Measurements from ENCODE around the gene MAP2K5. TPM values are rescaled to one million over a fixed set of nuclear protein-coding genes. Genes with fewer than 3 reads are reported as not detected.
A peak's percentile ranks its signal among the peaks of the same experiment; 100 is the strongest.

Gene MAP2K5
- total and polyA plus RNA-seq, 8 donors = 13.5 to 25.0 (median 20.8) TPM

DNA sequence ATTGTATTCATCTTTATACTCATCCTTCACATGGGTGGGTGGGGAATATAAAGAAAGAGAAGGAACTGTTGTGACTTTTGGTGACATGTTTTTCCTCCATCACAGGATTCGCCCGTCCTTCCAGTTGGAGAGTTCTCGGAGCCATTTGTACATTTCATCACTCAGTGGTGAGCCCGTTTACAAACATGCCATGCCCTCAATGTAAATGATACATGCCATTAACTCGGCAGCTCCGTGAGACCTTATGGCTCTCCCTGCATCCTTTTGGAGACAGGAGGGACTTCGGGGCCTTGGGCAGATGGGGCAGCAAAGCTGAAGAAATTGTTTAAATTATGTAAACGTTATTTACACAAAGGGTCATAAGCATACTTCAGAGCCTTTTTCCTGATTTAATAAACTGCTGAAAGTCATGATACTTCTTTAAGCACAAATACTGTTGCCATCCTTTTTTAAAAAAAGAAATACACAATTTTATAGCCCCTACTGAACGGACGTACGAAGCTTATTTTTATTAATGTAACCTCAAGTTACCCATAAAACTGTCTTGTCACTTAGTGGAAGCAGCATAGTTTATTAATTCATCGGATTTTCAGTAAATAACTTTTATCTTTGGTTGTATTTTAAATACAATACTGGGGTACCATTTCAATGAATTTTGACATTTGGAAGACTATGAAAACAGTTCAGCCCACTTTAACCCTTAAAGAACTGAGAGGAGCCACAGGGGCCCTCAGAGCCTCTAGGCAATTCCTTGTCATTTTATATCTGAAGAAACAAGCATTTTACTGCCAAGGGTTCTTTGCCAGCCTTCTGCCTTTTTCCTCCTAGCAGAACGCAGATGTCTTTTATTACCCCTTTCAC is 227.2 kb downstream of the MAP2K5 start:
- ATAC-seq (no peak), DNase-seq (no peak)
- no peaks in the 10 kb centered on the region for H3K36me3 ChIP-seq
- no peaks in the 10 kb centered on the region for H3K27me3 ChIP-seq
- H3K4me3 ChIP-seq = no peak overlapping the region
- H3K4me1 ChIP-seq = no peaks in the 10 kb centered on the region
- intact Hi-C loops (cut with DNase I) = no loop called here
- TF ChIP-seq, protein P1, sequence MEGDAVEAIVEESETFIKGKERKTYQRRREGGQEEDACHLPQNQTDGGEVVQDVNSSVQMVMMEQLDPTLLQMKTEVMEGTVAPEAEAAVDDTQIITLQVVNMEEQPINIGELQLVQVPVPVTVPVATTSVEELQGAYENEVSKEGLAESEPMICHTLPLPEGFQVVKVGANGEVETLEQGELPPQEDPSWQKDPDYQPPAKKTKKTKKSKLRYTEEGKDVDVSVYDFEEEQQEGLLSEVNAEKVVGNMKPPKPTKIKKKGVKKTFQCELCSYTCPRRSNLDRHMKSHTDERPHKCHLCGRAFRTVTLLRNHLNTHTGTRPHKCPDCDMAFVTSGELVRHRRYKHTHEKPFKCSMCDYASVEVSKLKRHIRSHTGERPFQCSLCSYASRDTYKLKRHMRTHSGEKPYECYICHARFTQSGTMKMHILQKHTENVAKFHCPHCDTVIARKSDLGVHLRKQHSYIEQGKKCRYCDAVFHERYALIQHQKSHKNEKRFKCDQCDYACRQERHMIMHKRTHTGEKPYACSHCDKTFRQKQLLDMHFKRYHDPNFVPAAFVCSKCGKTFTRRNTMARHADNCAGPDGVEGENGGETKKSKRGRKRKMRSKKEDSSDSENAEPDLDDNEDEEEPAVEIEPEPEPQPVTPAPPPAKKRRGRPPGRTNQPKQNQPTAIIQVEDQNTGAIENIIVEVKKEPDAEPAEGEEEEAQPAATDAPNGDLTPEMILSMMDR (IDR thresholded peaks at IDR 0.05) = no peak
- H3K9me3 ChIP-seq = no peaks in the 10 kb centered on the region
- H3K27ac ChIP-seq = no peak overlapping the region

DNA sequence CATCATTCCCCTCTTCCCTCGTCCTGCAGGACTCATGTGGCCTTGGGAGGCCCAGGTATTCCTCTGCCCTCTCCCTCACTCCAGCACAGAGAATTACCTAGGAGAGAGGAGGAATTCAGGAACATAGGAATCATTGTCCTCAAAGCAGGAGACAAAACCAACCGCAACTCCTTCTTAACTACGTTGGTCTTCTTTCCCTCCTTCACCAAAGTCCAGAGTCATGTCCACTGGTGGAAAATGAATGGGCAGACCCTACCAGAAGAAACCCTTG is 227.8 kb downstream of the MAP2K5 start:
- Histone ChIP-seq H3K9me3 (no peaks in the 10 kb centered on the region), H3K4me3 (no peak overlapping the region), H3K4me1 (no peaks in the 10 kb centered on the region), H3K27me3 (no peaks in the 10 kb centered on the region), H3K36me3 (no peaks in the 10 kb centered on the region), H3K27ac (no peak overlapping the region)
- ATAC-seq (no peak), DNase-seq (no peak)
- intact Hi-C loops (cut with DNase I) = no loop called here
- TF ChIP-seq, protein P1 (IDR thresholded peaks at IDR 0.05) = no peak

DNA sequence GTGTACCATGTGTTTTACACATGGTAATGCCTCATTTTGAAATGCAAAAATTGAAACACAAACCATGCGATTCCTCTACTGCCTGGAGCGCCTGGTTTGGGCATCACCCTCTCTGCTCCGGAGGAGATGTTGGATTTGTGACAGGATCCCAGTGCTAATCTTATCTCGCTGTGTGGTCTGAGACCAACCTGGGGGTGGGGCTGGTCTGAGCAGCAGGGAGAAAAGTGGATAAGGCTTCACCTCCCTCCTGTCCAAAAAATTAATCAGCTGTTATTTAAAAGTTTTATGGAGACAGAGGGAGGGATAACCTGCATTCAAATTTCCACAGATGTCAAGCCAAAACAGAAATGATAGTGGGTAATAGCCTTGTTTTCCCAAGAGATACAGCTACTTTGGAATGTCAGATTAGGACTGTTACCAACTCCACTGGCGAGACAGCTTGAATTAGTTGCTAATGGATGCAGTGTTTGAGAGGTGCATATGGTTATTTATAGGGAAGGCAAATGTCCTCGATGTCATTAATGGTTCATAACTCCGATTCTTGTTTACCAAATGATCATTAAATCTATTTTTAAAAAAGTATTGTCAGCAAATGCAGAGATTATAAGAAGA is 228.8 kb downstream of the MAP2K5 start:
- TF ChIP-seq, protein P1 (IDR thresholded peaks at IDR 0.05) = no peak
- H3K4me3 ChIP-seq = no peak overlapping the region
- intact Hi-C loops (cut with DNase I) = no loop called here
- H3K9me3 ChIP-seq = no peaks in the 10 kb centered on the region
- H3K27me3 ChIP-seq = no peaks in the 10 kb centered on the region
- H3K4me1 ChIP-seq = no peaks in the 10 kb centered on the region
- H3K36me3 ChIP-seq = no peaks in the 10 kb centered on the region
- ATAC-seq (no peak), DNase-seq (no peak)
- H3K27ac ChIP-seq = no peak overlapping the region

DNA sequence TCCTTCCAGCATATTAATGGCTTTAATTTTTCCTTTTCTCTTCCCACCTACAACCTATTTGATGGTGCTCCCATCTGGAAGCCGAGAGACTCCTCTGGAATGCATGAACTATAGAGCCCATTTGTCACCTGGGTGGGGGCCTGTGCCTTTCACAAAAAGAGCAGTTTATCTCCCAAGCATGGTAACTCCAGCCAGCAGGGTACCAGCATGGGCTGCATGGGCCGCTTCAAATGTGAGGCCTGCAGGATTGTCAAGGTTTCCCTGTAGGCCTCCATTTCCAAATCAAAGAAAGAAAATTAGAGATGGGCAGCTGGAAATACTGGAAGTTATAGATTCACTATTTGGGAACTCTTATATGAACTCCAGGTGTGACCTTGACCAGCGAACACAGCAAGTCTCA is 232.1 kb downstream of the MAP2K5 start:
- no peak for DNase-seq
- no peak overlapping the region for H3K4me3 ChIP-seq
- no peaks in the 10 kb centered on the region for H3K4me1 ChIP-seq
- no peaks in the 10 kb centered on the region for H3K27me3 ChIP-seq
- intact Hi-C loops (cut with DNase I) = no loop called here
- no peak overlapping the region for H3K27ac ChIP-seq
- no peaks in the 10 kb centered on the region for H3K36me3 ChIP-seq
- no peaks in the 10 kb centered on the region for H3K9me3 ChIP-seq
- no peak for ATAC-seq
- TF ChIP-seq, protein P1 (IDR thresholded peaks at IDR 0.05) = no peak

DNA sequence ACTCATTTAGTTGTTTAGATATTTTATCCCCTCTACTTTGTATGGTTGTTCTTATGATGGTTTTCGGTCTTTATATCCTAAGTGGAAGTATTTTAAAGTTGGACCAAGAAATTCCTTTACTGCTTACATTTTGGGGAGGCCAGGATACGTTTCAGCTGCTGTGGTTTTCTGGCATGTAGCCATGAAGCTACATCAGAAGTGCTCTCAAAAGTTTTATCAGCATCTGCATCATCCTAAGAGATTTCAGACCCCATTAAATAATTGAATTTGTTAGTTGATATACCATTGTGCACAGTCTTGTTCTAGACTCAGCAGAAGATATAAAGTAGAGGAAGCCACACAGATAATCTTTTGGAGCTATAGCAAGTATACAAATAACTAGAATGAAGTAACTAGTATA is 232.7 kb downstream of the MAP2K5 start:
- H3K4me1 ChIP-seq = no peaks in the 10 kb centered on the region
- DNase-seq = peak in 2 of 4 donors; percentile 40 to 60
- no peaks in the 10 kb centered on the region for H3K27me3 ChIP-seq
- no peak overlapping the region for H3K4me3 ChIP-seq
- no peaks in the 10 kb centered on the region for H3K9me3 ChIP-seq
- H3K27ac ChIP-seq = no peak overlapping the region
- no peaks in the 10 kb centered on the region for H3K36me3 ChIP-seq
- TF ChIP-seq, protein P1 (IDR thresholded peaks at IDR 0.05) = no peak
- intact Hi-C loops (cut with DNase I) = no loop called here
- ATAC-seq = no peak

All from left lung (tissue), 10 donors.